Activated CD8-positive, alpha-beta memory T cell treated with anti-CD3 and anti-CD28 coated beads for 4 hours (primary cell): ENCODE results near the gene SAMD15.
"Not testable (repeated sequence)": the region's sequence is repeated elsewhere in the genome, so short reads cannot be mapped to it uniquely, and the experiment has no call there.

Experiments
- DNase-seq, 2 donors: peaks; one replicate each; pipeline ENCODE4 v3.0.0-alpha.2; 2020; ENCODE audit warnings: low read depth in 2 of 2

The SAMD15 gene

DNA sequence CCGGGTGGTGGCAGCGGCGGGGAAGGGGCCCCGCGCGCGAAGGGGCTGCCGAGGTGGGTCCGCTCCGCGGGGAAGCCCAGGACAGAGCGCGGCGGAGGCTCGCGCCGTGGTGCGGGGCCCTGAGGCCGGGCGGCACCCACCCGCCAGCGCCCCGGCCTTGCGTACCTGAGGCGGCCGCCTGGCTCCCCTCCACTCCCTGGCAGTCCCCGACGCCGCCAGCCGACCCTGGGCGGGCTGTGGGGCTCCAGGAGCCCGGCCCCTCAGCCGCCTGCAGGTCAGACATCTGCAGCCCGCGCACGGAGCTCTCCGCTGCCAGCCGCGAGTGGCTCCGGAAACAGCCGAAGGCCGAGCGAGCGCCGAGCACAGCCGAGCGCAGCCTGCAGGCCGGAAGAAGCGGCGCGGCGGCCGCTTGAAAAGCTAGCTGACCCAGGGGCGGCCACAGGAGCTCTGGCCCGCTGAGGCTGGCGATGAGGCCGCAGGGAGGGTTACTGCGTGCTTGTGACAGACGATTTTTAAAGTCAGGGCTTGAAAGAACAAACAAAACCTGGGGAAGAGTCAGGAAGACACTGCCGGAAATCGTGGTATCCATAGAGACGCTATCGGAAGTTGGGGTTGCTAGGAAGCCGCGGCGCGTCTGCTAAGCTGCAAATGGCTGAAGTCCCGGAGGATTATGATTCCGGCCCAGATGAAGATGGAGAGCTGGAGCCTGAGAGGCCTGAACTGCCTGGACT is at the start of gene SAMD15, which contains the start of gene TMED8:
Gene SAMD15 (plus strand): TSS at position 609 of the 731 bp plus-strand sequence. CDS start 40 bp downstream, at position 649.
Gene TMED8 (minus strand): TSS at position 324 of the 731 bp plus-strand sequence. CDS start 41 bp downstream, at position 283.
- peak; percentile 57 to 58 for DNase-seq

DNA sequence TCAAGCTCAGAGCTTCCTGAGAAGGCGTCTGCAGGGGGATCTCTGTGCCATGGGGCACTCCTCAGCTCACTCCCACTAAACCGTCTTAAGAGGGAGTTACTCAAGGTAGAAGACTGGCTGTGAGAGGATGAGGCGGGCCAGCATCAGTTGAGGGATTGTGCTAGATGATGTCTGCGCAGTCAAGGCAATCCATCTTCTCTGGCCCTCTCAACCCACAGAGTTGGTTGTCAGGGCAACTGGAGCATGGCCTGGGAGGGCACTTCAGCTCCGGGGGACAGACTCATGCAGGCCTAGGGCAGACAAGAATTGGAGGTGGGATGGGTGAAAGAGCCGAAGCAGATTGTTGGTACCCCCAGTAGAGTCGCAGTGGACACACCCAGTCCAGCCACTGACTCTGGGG is 47.3 kb upstream of the SAMD15 start:
- no peak for DNase-seq

DNA sequence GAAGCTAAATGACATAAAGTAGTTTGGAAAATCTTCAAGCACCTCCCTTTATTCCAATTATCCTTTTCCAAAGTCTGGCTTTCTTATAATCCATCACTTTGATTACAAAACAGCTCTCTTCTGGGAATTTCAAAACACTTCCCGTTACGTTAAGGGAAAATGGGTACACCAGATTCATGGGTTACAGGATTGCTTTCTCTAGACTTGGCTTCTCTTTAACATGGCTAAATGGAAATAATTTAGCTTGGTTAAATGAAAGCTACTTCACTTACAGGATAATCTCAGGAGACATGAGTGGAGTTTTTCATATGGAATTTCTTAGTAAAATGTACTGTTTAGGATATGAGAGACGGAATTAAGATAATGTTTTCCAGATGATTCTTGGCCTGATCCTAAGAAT is 41.6 kb upstream of the SAMD15 start:
- no peak for DNase-seq

DNA sequence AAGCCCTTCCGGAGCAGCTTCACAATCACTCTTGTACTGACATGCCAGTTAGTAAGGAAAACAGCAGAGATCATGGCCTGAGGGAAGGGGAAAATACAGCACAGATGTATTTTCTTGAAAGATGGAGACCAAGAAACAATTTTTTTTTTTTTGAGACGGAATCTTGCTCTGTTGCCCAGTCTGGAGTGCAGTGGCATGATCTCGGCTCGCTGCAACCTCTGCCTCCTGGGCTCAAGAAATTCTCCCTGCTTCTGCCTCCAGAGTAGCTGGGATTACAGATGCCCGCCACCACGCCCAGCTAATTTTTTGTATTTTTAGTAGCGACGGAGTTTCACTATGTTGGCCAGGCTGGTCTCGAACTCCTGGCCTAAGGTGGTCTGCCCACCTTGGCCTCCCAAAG is 39.9 kb upstream of the SAMD15 start:
- DNase-seq, result not testable (repeated sequence)

DNA sequence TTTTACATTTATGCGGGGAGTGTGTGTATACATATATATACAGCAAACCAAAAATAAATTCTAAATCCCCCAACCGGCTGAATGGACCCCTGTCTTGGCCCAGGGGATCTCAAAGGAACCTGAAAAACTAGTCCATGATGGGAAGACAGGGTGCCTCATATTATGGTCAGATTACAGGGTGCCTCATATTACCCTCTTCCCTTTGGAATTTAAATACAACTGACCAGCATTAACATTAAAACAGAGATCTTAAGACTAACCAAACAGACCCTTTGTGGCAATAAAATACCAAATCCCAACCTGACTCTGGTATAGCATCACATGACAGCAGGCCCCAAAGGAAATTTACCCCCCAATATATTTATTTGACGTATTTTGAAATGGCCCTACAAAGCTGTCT is 39.3 kb upstream of the SAMD15 start:
- no peak for DNase-seq

DNA sequence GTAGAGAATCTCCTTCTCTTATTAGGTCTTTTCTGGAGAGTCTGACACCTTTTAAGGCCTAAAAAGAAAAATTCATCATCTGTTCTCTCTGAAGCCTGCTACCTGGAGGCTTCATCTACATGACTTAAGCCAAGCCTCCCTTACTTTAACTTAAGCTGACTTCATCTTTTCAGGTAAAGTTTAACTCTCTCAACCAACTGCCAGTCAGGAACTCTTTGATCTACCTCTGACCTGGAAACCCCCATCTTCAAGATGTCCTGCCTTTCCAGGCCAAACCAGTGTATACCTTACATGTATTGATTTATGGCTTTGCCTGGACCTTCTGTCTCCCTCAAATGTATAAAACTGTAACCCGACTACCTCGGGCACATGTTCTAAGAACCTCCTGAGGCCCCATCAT is 38.9 kb upstream of the SAMD15 start:
- DNase-seq, result no peak

DNA sequence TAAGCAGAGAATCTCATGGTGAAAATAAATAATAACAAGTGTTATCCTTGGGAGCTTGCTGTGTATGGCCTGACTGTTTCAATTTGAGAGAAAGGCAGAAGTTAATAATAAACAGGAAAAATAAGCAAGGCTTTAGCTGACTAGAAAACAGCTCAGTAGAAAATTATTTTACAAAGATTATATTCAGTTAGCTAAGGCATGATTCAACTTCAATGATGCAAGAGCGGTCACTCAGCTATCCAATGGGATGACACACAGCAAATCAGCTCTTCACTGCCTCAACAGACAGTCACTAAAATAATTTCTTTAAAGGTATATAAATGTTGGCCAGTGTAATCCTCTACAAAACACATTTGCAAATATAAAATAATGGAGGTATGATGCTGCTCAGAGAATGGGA is 37.8 kb upstream of the SAMD15 start:
- no peak for DNase-seq

DNA sequence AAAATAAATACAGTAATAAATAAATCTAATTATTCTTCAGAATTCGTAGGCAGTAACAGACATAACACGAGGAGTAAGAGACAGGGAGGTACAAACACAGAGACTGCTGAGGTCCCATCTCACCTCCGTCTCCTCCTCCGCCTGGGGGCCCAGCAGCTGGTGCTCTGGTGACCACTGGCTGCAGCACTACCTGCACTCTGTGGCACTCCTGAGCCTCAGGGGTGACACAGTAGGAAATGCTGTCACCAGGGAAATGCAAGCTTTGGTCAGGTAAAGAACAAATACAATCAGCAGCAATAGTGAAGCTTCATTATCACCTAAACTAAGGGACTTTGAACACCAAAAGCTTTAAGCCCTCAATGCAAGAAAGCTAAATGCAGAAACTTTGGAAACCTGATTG is 36.8 kb upstream of the SAMD15 start:
- DNase-seq, result no peak

DNA sequence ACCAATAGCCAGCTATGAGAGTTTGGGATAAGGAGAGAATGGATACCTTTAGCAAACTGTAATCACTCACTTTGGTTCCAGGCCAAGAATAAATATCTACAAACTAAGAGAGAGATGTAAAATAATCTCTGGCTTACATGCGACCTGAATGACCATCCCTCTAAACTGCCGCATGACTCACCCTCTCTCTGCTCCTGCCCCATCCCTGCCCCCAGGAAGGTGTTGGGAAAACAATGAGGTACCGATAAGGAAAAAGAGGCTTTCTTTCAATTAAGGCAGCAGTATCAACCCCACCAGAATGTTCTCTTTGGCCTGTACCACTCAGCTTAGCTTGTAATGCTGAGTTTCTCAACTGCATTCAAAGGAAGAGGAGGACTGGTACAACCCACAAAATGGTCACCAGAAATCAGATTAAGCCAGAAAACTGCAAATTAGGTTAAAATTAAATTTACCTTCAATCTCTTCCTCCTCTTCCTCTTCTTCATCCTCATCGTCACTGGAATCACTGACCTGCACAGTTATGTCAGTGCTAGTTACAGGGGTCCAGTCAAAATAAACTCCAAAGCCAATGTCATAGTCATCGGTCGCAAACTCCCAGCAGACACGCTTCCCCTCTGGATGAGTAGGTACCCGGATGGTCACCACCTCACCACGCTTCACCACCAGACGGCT is 34.3 kb upstream of the SAMD15 start:
- no peak for DNase-seq

DNA sequence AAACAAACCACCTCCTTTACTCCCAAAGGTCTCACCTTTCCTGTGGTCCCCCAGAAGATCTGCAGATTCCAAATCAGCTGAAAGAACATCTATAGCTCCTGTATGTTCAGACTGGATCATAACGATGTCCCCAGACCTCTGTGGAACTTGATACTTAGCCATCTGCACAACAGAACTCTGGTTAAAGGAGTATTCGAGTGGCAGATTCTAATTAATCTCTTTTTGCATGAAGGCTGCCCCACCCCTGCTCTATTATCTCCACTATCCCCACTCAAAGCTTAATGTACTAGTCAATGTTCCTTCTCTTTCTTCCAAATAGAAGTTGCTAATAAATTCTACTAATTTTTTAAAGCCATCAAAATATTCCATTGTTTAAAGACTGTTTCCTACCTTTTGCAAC is 33.5 kb upstream of the SAMD15 start:
- no peak for DNase-seq

DNA sequence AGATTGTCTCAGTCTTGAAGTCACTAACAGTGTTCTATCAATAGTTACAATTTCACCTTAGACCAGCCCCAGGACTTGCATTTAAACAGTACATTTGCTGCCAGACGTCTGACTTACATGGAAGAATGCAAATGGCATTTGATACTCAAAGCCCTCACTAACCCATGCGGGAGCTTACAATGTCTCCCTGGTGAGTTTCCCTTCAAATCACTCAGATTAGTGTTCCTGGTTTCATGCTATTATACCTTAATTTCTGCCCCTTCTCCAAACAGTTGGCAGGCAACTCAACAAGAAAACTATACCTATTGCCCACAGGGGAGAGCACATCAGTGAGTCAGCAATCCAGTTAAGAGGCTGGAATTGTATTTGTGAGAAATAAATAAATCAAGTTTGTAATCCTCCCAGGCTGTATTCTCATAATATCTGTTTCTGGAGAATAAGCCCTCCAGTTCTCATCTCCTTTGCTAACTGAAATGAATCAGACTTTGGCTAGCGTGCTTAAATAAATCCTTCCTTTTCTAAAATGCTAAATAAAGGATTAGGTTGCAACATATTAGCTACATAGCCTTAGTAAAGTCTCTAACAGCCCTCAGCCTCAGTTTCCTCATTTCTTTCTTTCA is 32.7 kb upstream of the SAMD15 start:
- no peak for DNase-seq

DNA sequence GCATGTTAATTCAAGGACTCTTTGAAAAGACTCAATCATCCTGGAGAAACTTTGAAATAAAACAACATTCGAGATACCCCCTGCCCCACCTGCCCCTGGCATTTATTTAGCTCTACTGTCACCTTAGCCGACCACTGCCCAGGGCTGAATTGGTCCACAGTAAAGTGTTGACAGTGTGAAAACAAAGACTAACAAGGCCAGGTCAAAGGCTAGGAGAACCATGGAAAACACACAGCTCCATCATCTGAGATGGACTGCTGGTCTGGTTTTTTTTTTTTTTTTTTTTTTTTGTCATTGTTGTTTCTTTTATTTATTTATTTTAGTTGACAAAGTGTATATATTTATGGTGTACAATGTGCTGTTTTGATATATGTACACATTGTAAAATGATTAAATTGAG is 30.7 kb upstream of the SAMD15 start:
- no peak for DNase-seq

DNA sequence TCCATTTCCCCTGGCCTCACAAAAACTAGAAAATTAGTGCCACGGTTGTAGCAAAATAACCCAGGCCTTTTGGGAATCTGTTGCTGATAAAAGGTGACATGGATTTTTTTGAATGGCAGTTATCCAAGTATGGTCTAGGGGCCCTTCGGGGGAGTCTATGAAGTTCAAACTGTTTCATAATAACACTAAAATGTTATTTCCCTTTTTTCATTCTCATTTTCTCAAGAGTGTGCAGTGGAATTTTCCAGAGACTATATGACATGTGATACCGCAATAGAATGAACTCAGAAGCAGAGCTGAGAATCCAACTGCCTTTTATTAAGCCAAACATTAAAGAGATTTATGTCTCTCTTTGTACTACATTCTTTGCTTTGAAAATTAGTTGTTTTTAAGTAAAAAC is 29.4 kb upstream of the SAMD15 start:
- no peak for DNase-seq

DNA sequence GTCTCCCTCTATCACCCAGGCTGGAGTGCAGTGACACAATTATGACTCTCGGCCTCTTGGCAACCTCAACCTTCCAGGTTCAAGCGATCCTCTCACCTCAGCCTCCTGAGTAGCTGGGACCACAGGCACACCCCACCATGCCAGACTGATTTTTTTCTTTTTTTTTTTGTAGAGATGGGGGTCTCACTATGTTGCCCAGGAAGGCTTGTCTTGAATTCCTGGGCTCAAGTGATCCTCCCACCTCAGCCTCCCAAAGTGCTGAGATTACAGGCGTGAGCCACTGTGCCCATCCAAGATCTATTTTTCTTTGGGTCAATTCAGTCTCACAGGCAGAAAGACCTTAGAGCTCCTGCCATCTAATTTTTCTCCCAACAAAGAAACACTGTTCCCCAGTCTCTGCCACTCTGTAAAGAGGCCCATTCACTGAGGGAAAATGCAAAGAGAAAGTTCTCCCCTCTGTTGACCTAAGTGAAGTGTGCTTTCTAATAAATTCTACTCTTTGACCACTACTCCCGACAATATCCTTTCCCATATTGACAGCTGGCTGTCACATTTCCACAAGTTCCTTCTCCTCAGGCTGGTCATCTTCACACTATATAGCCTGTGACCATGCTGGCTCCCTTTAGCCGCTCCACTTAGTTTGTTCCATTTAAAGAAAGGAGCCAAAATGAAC is 23.6 kb upstream of the SAMD15 start:
- DNase-seq, result no peak

DNA sequence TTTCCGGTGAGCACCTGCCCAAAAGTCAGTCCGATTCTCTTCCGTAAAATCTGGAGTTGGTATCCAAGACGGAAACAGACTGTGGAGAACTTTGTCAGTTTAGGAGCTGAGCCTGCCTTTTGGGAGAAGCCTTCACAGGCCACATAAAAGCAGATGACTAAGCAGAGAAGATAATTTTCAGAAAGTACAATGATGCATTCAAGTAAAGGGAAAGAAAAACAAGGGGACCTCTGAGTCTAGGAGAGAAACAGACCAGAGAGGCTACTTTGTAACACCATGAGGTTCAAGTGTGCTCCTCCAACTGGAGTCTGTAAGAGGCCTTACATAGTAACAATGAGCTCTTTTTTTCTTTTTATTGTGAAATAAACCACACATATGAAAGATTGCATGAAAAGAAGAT is 21.4 kb upstream of the SAMD15 start:
- DNase-seq, result no peak

DNA sequence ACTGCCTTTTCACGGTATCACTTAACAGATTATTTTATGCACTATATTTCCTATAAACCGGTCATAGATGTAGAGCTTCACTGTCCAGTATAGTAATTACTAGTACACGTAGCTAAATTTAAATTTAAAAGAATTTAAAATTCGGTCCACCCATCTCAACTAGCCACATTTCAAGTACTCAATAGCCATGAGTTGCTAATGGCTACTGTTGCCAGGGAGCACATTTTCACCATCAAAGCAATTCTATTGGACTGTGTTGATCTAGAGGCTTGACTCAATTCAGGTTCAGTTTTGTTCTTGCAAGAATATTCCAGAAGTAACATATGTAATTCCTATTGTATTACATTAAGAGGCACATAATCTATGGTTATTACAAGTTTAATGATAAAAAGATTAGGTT is 20.3 kb upstream of the SAMD15 start:
- no peak for DNase-seq

DNA sequence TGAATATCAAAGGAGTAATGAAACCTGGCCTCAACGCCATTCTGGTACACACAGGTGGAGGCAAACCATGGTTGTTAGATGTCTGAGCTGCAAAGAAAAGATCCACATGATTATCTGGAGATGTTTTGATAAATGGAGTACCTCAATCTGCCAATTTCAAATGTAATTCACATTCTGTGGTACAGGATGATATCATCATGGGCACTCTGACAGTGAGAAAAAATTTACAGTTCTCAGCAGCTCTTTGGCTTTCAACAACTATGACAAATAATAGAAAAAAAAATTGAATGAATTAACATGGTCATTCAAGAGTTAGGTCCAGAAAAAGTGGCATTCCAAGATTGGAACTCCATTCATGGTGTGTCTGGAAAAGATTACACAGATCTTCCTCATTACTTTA is 17.6 kb upstream of the SAMD15 start:
- no peak for DNase-seq

DNA sequence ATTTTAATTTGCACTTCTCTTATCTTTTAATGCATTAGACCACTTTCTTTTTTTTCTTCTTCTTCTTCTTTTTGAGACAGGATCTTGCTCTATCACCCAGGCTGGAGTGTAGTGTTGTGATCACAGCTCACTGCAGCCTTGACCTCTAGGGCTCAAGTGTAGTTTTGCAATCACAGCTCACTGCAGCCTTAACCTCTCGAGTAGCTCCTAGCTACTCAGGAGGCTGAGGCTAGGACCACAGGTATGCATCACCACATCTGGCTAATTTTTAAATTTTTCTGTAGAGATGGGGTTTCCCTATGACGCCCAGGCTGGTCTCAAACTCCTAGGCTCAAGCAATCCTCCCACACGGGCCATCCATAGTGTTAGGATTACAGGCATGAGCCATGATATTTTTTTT is 13.0 kb upstream of the SAMD15 start:
- DNase-seq, result no peak

DNA sequence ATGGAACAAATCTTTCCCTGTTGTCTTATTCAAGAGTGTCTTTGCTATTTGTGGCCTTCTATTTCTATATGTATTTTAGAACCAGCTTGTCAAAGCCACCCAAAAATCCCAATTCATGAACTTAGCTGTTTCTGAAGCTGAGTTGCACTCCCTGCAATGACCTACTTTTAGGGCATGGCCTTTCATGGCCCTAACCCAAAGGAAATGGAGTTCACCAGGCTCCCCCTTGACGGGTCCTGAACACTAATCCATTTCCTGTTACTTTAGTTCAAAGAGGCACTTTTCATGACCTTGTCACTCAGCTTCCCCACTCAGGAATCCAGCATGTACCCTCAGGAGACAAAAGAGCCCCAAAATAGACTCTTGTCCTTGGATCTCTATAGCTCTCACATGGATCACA is 7.9 kb upstream of the SAMD15 start:
- no peak for DNase-seq

DNA sequence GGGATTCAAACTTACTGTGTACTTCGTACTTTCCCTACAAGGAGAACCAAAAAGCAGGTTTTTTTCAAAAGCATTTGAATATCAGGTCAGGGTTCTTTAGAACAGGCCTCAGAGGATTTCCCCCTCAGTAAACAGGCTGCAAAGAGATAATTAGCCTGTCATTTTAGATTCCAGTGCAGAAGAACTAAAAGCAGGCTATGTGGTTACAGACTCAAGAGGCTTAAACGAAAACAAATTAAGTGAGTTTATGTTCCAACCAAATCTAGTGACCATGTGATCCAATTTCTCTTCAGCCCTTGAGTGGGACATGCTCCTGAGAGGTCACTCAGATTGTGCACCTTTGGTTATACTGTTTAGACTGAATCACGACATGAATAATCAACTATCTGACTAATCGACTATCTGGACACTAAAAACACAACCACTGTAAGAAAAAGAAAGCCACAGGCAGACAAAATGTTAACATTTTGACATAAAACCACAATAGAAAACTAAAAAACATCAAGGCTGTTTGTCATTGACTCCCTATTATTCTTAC is 4.8 kb upstream of the SAMD15 start:
- DNase-seq, result no peak

DNA sequence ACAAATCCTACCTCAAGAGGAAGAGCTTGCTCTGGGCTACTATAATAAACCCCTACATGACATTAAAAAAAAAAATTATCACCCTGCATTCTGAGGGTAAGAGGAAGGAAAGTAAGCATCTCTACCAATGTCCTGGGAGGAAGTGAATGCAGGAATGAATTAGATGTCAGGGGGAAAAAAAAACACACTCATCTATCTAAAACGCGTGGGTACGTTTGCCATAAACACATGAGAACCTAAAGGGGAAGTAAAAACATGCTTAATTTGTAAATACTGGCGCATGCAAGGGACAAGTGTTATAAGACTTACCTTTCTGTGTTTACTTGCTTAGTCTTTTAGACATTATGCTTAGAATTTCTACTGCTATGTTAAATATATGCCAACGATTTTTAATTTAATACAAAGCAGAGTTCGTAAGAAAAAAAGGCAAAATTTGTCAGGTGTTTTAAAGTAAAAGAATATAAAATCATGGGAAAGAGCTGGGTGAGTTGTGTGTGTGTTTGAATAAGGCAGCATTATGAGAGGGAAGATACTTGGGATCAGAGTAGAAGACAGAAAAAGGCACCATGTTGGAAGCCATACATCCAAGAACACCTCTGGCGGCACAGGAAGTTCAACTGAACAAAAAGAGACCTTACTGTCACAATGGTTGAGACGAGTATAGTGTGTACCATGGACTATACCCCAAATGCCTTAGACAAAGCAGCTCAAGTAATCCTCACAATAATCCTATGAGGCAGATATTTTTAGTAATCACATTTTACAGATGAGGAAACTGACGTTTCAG is 1.8 kb upstream of the SAMD15 start:
- DNase-seq, result no peak
